OCI-LY7 (cell line): ENCODE data around the gene PRSS56. TPM values are rescaled to one million over a fixed set of nuclear protein-coding genes. Genes with fewer than 3 reads are reported as not detected.

Source experiments
- BruUV-seq: library from RNA; stranded (reverse); fragments of 400-500 nt; replicated peaks from 2 replicates; lab custom pipeline; 2021; lab: Mats Ljungman, UMichigan
- CTCF ChIA-PET: fragments of 300-600 bp; sonication (Branson Sonifier 250); formaldehyde crosslinking; loops from one replicate; lab custom pipeline; 2022; ENCODE audit warnings: antibody characterized with exemption; ENCODE audit not compliant: unreplicated experiment; lab: Charles Lee
- POLR2A ChIA-PET: fragments of 300-600 bp; sonication (Branson Sonifier 250); formaldehyde crosslinking; loops from one replicate; lab custom pipeline; 2022; ENCODE audit warnings: antibody characterized with exemption; lab: Charles Lee
- DNase-seq: peaks from one replicate; pipeline ENCODE4 v3.0.0-alpha.2; 2015; ENCODE audit warnings: low spot score
- H2AFZ ChIP-seq: fragments of 200-600 bp; sonication (generic), shearing (Covaris generic); 2 replicates; pipeline ENCODE4 v1.6.1; 2014; ENCODE audit warnings: mild to moderate bottlenecking, antibody characterized with exemption, low read length, moderate library complexity
- H3K27ac ChIP-seq: fragments of 200-600 bp; sonication (generic); 2 replicates; pipeline ENCODE4 v1.5.1; 2014; ENCODE audit warnings: mixed run types, low read depth, mild to moderate bottlenecking, moderate library complexity, low read length, inconsistent platforms; ENCODE audit not compliant: poor library complexity, severe bottlenecking
- H3K36me3 ChIP-seq: fragments of 200-600 bp; sonication (generic); 2 replicates; pipeline ENCODE4 v1.6.1; 2014; ENCODE audit warnings: mild to moderate bottlenecking, antibody characterized with exemption, low read length, moderate library complexity, mixed read lengths; ENCODE audit not compliant: insufficient read depth
- H3K4me1 ChIP-seq: fragments of 200-600 bp; sonication (generic); 2 replicates; pipeline ENCODE4 v1.5.1; 2014; ENCODE audit warnings: mild to moderate bottlenecking, low read length; ENCODE audit not compliant: insufficient read depth, poor library complexity, severe bottlenecking
- H3K4me2 ChIP-seq: fragments of 200-600 bp; sonication (generic); 2 replicates; pipeline ENCODE4 v1.6.1; 2014; ENCODE audit warnings: mild to moderate bottlenecking, low read length
- H3K4me3 ChIP-seq: fragments of 200-600 bp; sonication (generic); 2 replicates; pipeline ENCODE4 v1.5.1; 2014; ENCODE audit warnings: mild to moderate bottlenecking, low read depth, low read length; ENCODE audit not compliant: poor library complexity, severe bottlenecking
- H3K79me2 ChIP-seq: fragments of 200-600 bp; sonication (generic); 2 replicates; pipeline ENCODE4 v1.6.1; 2016; ENCODE audit warnings: low read depth, mild to moderate bottlenecking, low read length, moderate library complexity, mixed read lengths; ENCODE audit not compliant: insufficient read depth
- H3K9me2 ChIP-seq: fragments of 200-600 bp; sonication (generic); 2 replicates; pipeline ENCODE4 v1.6.1; 2016; ENCODE audit warnings: mild to moderate bottlenecking, low read length, mixed read lengths; ENCODE audit not compliant: insufficient read depth
- H3K9me3 ChIP-seq: fragments of 200-600 bp; sonication (generic); 2 replicates; pipeline ENCODE4 v1.6.1; 2014; ENCODE audit warnings: mild to moderate bottlenecking, mixed run types, low read length, mixed read lengths
- H4K20me1 ChIP-seq: fragments of 200-600 bp; sonication (generic); 2 replicates; pipeline ENCODE4 v1.6.1; 2014; ENCODE audit warnings: mild to moderate bottlenecking, antibody characterized with exemption, low read length, moderate library complexity, mixed read lengths; ENCODE audit not compliant: insufficient read depth
- EZH2phosphoT487 ChIP-seq: fragments of 200-600 bp; sonication (generic); IDR thresholded peaks from 2 replicates; pipeline ENCODE4 v1.6.1; 2018; ENCODE audit warnings: low read depth, borderline replicate concordance, mild to moderate bottlenecking, mixed run types, antibody characterized with exemption, low read length, moderate library complexity, mixed read lengths
- intact Hi-C: fragments of 100-400 bp; cut with micrococcal nuclease; formaldehyde crosslinking; loops from one replicate; pipeline ENCODE4 v1.10.0; 2022; ENCODE audit not compliant: unreplicated experiment
- total RNA-seq, 2 experiments: library from RNA; depleted of rRNA in 1 of 2; stranded (reverse); fragments of >200 nt in 1 of 2; shearing (Covaris generic) in 1 of 2; gene quantifications; 2 replicates each; pipeline ENCODE4 v1.2.3, GENCODE V29; 2014 to 2022
- TF ChIP-seq, protein P1 (sequence below): fragments of 200-600 bp; sonication (generic); conservative IDR thresholded peaks from 2 replicates; pipeline ENCODE4 v1.5.1; 2014; ENCODE audit warnings: mild to moderate bottlenecking, antibody characterized with exemption, low read length, moderate library complexity, mixed read lengths

Gene PRSS56
- total RNA-seq, 2 experiments from 2014 or later, result not detected

DNA sequence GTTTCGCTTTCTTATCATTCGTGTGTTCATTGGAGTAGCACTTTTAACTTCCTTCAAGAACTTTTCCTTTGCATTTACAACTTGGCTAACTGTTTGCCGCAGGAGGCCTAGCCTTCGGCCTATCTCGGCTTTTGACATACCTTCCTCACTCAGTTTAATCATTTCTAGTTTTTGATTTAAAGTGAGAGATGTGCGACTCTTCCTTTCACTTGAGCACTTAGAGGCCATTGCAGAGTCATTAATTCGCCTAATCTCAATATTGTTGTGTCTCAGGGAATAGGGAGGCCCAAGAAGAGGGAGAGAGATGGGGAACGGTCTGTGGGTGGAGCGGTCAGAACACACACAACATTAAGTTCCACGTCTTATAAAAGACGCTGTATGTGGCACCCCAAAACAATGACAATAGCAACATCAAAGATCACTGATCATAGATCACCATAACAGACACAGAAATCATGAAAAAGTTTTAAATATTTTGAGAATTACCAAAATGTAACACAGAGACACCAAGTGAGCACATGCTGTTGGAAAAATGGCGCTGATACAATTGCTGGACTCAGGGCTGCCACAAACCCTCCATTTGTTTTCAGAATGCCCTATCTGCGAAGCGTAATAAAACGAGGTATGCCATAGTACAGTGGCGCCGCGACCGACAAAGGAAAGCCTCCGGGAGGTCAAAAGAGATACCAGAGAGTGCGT is 29.6 kb downstream of the PRSS56 start:
- Histone ChIP-seq H3K36me3 (peaks cover 57% of the 10 kb centered on the region), H3K4me1 (peaks cover 19% of the 10 kb centered on the region), H3K27ac (peak overlapping the region; percentile 84), H3K4me2 (peak overlapping the region; percentile 94), H2AFZ (peak overlapping the region; percentile 87), H3K9me2 (no peaks in the 10 kb centered on the region), H3K4me3 (peak overlapping the region; percentile 93), H3K79me2 (peaks cover 61% of the 10 kb centered on the region), H3K9me3 (peaks cover 5% of the 10 kb centered on the region; the same call in 1 of the 2 replicates), H4K20me1 (peaks cover 7% of the 10 kb centered on the region; the same call in 1 of the 2 replicates)
- no peak for TF ChIP-seq EZH2phosphoT487
- TF ChIP-seq, protein P1, sequence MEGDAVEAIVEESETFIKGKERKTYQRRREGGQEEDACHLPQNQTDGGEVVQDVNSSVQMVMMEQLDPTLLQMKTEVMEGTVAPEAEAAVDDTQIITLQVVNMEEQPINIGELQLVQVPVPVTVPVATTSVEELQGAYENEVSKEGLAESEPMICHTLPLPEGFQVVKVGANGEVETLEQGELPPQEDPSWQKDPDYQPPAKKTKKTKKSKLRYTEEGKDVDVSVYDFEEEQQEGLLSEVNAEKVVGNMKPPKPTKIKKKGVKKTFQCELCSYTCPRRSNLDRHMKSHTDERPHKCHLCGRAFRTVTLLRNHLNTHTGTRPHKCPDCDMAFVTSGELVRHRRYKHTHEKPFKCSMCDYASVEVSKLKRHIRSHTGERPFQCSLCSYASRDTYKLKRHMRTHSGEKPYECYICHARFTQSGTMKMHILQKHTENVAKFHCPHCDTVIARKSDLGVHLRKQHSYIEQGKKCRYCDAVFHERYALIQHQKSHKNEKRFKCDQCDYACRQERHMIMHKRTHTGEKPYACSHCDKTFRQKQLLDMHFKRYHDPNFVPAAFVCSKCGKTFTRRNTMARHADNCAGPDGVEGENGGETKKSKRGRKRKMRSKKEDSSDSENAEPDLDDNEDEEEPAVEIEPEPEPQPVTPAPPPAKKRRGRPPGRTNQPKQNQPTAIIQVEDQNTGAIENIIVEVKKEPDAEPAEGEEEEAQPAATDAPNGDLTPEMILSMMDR, result no peak
- intact Hi-C loops, result loop anchor here (5.0 kb wide), 1 partner anchor 588 kb away; the partner anchor contains the start of gene DIS3L2
- no peak for DNase-seq
- ChIA-PET POLR2A (interaction anchor here (0.7 kb wide), 1 partner anchor 972 kb away, joined by 3 read pairs; no protein-coding TSS in a partner anchor), CTCF (no interaction called here)
- no TSS peak for BruUV-seq

GRCh38 chr2:232550354-232551249 is 30.4 kb downstream of the PRSS56 start, which contains the start of the genes EIF4E2 and TIGD1:
TSS of gene EIF4E2 (plus strand) at chr2:232550689. CDS start at chr2:232550725, 36 bp downstream.
TSS of gene TIGD1 (minus strand) at chr2:232550557. CDS start at chr2:232549882, 675 bp downstream.
- peak within 1 kb of the TSS; percentile 93 for H3K4me3 ChIP-seq
- H4K20me1 ChIP-seq, result peaks cover 7% of the 10 kb centered on the region; the same call in 1 of the 2 replicates
- H2AFZ ChIP-seq, result peak within 1 kb of the TSS; percentile 87
- H3K27ac ChIP-seq, result peak within 1 kb of the TSS; percentile 84
- no TSS peak for BruUV-seq
- peak within 1 kb of the TSS; percentile 94 for H3K4me2 ChIP-seq
- peaks cover 5% of the 10 kb centered on the region; the same call in 1 of the 2 replicates for H3K9me3 ChIP-seq
- POLR2A ChIA-PET, result interaction anchor here (0.6 kb wide), 1 partner anchor 842 kb away, joined by 3 read pairs; the partner anchor contains the start of gene PTMA
- intact Hi-C loops, result loop anchor here (5.0 kb wide), 1 partner anchor 588 kb away; the partner anchor contains the start of gene DIS3L2
- H3K4me1 ChIP-seq, result peaks cover 19% of the 10 kb centered on the region
- no peaks in the 10 kb centered on the region for H3K9me2 ChIP-seq
- TF ChIP-seq EZH2phosphoT487, result no peak
- TF ChIP-seq, protein P1, result peak; percentile 54; the same call in 1 of the 2 replicates
- peaks cover 61% of the 10 kb centered on the region for H3K79me2 ChIP-seq
- DNase-seq, result peak; percentile 96
- CTCF ChIA-PET, result interaction anchor here (0.6 kb wide), 1 partner anchor 1498 kb away, joined by 3 read pairs; no protein-coding TSS in a partner anchor
- H3K36me3 ChIP-seq, result peaks cover 59% of the 10 kb centered on the region
